Measurements from ENCODE around the gene TMCO6.

DNA sequence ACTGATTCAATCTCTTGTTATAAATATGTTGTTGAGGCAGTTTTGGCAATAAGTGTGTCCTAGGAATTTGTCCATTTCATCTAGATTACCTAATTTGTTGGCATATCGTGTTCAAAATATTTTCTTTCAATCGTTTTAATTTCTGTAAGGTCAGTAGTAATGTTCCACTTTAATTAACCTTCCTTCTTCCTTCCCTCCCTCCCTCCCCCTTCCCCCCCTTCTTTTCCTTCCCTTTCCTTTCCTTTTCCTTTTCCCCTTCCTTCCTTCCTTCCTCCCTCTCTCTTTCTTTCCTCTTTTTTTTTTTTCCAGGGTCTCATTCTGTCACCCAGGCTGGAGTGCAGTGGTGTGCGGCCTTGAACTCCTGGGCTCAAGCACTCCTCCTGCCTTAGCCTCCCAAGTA, 33.4 kb upstream of the TMCO6 start:
- TF ChIP-seq, protein P1, sequence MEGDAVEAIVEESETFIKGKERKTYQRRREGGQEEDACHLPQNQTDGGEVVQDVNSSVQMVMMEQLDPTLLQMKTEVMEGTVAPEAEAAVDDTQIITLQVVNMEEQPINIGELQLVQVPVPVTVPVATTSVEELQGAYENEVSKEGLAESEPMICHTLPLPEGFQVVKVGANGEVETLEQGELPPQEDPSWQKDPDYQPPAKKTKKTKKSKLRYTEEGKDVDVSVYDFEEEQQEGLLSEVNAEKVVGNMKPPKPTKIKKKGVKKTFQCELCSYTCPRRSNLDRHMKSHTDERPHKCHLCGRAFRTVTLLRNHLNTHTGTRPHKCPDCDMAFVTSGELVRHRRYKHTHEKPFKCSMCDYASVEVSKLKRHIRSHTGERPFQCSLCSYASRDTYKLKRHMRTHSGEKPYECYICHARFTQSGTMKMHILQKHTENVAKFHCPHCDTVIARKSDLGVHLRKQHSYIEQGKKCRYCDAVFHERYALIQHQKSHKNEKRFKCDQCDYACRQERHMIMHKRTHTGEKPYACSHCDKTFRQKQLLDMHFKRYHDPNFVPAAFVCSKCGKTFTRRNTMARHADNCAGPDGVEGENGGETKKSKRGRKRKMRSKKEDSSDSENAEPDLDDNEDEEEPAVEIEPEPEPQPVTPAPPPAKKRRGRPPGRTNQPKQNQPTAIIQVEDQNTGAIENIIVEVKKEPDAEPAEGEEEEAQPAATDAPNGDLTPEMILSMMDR (conservative IDR thresholded peaks at IDR 0.05; ENCODE audit: low read length), result no peak
- TF ChIP-seq EZH2phosphoT487 (IDR thresholded peaks at IDR 0.05; ENCODE audit: borderline replicate concordance, low read depth, low read length), result no peak
